Uterus (tissue), 4 donors: ENCODE results near the gene SERPINA6. TPM values are rescaled to one million over a fixed set of nuclear protein-coding genes. Genes with fewer than 3 reads are reported as not detected.
"Not testable (repeated sequence)": the region's sequence is repeated elsewhere in the genome, so short reads cannot be mapped to it uniquely, and the experiment has no call there.

ENCODE experiments used
- DNase-seq, 2 donors: peaks; one replicate each; pipeline ENCODE4 v3.0.0-alpha.2; 2019 to 2020
- H3K27ac ChIP-seq, 2 donors: fragments of 200-600 bp; sonication (generic); 1 replicate in 1 of 2; 2 replicates in 1 of 2; pipeline ENCODE4 v1.5.1; 2016 to 2018
- H3K27me3 ChIP-seq, 2 donors: fragments of 200-600 bp; sonication (generic); one replicate each; pipeline ENCODE4 v1.5.1; 2018 to 2019; ENCODE audit warnings: control low read depth in 1 of 2
- H3K36me3 ChIP-seq, 2 donors: fragments of 200-600 bp; sonication (generic); one replicate each; pipeline ENCODE4 v1.5.1; 2019; ENCODE audit warnings: control low read depth in 1 of 2
- H3K4me1 ChIP-seq, 2 donors: fragments of 200-600 bp; sonication (generic); one replicate each; pipeline ENCODE4 v1.5.1; 2018 to 2019; ENCODE audit warnings: control low read depth in 1 of 2
- H3K4me3 ChIP-seq, 2 donors: fragments of 200-600 bp; sonication (generic); 1 replicate in 1 of 2; 2 replicates in 1 of 2; pipeline ENCODE4 v1.5.1; 2018 to 2019; ENCODE audit warnings: mild to moderate bottlenecking in 1 of 2
- H3K9me3 ChIP-seq, 2 donors: fragments of 200-600 bp; sonication (generic); one replicate each; pipeline ENCODE4 v1.5.1; 2019; ENCODE audit warnings: control low read depth in 1 of 2
- POLR2A ChIP-seq, 2 donors: fragments of 450-650 bp; IDR thresholded peaks; one replicate each; pipeline ENCODE4 v1.6.1; 2016; ENCODE audit warnings: antibody characterized with exemption in 2 of 2, mild to moderate bottlenecking in 1 of 2, moderate library complexity in 1 of 2
- intact Hi-C: fragments of 100-400 bp; cut with DNase I; formaldehyde crosslinking; loops from one replicate; pipeline ENCODE4 v1.15.1; 2023; ENCODE audit warnings: low total_unique reads
- total RNA-seq, 4 donors: library from RNA; depleted of rRNA in 3 of 4; stranded (reverse); fragments of >200 nt in 3 of 4; gene quantifications; one replicate each; pipeline versions ENCODE4 v1.1.0 to v1.2.4, GENCODE V29; 2014 to 2023
- TF ChIP-seq, protein P1 (sequence below), 4 experiments: fragments of 200-600 bp in 2 of 4; fragments of 450-650 bp in 2 of 4; sonication (generic) in 2 of 4; IDR thresholded peaks; one replicate each; pipeline ENCODE4 v1.5.1; 2016 to 2019; ENCODE audit warnings: antibody characterized with exemption in 4 of 4, mild to moderate bottlenecking in 2 of 4, moderate library complexity in 1 of 4
- donor health status: DM: yes; HTN: yes; CAD: no.

Gene SERPINA6
- total RNA-seq, 4 donors from 2014 or later, result 0.76 TPM; not detected in 3

DNA sequence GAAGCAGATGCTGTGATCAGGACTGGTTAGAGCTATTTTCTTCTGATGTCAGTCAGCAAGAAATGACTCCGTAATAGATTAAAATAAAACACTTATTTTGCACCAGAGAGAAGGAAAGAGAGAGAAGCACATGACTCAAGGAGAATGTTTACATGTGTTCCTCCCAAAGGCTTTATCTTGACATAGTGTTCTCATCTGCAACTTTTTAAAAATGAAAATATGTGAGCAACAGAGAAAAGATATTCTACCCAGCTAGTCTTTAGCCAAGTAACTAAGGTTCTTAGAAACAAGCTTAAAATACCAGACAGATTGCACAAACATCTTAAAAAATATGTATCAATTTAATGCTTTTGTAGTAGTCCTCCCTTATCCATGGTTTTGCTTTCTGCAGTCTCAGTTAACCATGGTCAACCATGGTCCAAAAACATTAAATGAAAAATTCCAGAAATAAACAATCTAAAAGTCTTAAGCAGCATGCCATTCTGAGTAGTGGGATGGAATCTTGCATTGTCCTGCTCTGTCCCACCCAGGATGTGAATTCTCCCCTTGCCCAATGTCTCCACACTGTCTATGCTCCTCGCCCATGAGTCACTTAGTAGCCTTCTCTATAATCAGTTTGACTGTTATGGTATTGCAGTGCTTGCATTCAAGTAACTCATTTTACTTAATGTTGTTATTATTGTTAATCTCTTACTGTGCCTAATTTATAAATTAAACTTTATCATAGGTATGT is 40.0 kb downstream of the SERPINA6 start:
- H3K4me1 ChIP-seq, result no peaks in the 10 kb centered on the region
- no peak for DNase-seq
- H3K4me3 ChIP-seq, result no peak overlapping the region
- no peaks in the 10 kb centered on the region for H3K9me3 ChIP-seq
- intact Hi-C loops, result no loop called here
- TF ChIP-seq, protein P1, sequence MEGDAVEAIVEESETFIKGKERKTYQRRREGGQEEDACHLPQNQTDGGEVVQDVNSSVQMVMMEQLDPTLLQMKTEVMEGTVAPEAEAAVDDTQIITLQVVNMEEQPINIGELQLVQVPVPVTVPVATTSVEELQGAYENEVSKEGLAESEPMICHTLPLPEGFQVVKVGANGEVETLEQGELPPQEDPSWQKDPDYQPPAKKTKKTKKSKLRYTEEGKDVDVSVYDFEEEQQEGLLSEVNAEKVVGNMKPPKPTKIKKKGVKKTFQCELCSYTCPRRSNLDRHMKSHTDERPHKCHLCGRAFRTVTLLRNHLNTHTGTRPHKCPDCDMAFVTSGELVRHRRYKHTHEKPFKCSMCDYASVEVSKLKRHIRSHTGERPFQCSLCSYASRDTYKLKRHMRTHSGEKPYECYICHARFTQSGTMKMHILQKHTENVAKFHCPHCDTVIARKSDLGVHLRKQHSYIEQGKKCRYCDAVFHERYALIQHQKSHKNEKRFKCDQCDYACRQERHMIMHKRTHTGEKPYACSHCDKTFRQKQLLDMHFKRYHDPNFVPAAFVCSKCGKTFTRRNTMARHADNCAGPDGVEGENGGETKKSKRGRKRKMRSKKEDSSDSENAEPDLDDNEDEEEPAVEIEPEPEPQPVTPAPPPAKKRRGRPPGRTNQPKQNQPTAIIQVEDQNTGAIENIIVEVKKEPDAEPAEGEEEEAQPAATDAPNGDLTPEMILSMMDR (IDR thresholded peaks at IDR 0.05), result no peak
- no peak for TF ChIP-seq POLR2A (IDR thresholded peaks at IDR 0.05)
- no peaks in the 10 kb centered on the region for H3K27me3 ChIP-seq
- H3K36me3 ChIP-seq, result no peaks in the 10 kb centered on the region
- H3K27ac ChIP-seq, result no peak overlapping the region

DNA sequence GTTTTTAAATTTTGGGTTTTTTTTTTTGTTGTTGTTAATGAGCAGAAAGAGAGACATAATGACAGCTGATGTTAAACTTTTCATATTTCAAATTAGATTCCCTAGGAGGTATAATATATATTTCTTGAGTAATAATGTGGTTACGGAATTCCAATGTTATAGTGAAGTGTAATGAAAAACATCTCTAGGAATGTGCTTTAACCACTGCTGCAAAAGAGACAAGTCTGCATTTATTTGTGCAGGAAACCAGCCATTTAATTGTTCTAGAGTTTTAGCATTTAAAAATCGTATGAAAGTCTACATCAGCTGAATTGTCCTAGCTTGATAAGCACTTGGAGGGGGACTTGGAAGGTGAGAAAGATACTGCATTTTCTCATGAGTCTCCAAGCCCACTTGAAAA is 44.4 kb downstream of the SERPINA6 start:
- H3K4me1 ChIP-seq, result no peaks in the 10 kb centered on the region
- H3K27me3 ChIP-seq, result no peaks in the 10 kb centered on the region
- TF ChIP-seq, protein P1 (IDR thresholded peaks at IDR 0.05), result no peak
- TF ChIP-seq POLR2A (IDR thresholded peaks at IDR 0.05), result no peak
- no peak for DNase-seq
- no peaks in the 10 kb centered on the region for H3K36me3 ChIP-seq
- H3K27ac ChIP-seq, result no peak overlapping the region
- intact Hi-C loops, result no loop called here
- H3K4me3 ChIP-seq, result no peak overlapping the region
- no peaks in the 10 kb centered on the region for H3K9me3 ChIP-seq

- H3K27me3 ChIP-seq, H3K4me1 ChIP-seq, H3K36me3 ChIP-seq, intact Hi-C loops, DNase-seq, H3K4me3 ChIP-seq, H3K9me3 ChIP-seq, H3K27ac ChIP-seq: not testable (repeated sequence)
Observed at GRCh38 chr14:94276898-94277561, 46.1 kb downstream of the SERPINA6 start.

DNA sequence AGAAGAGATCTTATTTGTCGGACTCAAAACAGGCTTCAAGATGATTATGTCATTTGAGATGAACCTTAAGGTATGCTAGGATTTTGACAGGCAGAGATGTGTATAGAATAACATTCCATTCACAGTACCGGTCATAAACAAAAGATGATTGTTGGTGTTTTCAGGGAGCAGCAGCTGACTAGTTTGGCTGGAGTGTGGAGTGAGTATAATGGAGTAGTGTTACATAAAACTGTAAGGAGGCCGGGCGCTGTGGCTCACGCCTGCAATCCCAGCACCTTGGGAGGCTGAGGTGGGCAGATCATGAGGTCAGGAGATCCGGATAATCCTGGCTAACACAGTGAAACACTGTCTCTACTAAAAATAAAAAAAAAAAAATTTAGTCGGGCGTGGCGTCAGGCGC is 54.0 kb downstream of the SERPINA6 start:
- H3K36me3 ChIP-seq, result no peaks in the 10 kb centered on the region
- H3K4me1 ChIP-seq, result no peaks in the 10 kb centered on the region
- H3K4me3 ChIP-seq, result no peak overlapping the region
- intact Hi-C loops, result no loop called here
- no peaks in the 10 kb centered on the region for H3K27me3 ChIP-seq
- no peak for DNase-seq
- no peaks in the 10 kb centered on the region for H3K9me3 ChIP-seq
- no peak for TF ChIP-seq POLR2A (IDR thresholded peaks at IDR 0.05)
- TF ChIP-seq, protein P1 (IDR thresholded peaks at IDR 0.05), result no peak
- H3K27ac ChIP-seq, result no peak overlapping the region

GRCh38 chr14:94268582-94268981 is 54.6 kb downstream of the SERPINA6 start:
- DNase-seq, H3K4me1 ChIP-seq, H3K27me3 ChIP-seq, H3K9me3 ChIP-seq, intact Hi-C loops, H3K27ac ChIP-seq, H3K4me3 ChIP-seq, H3K36me3 ChIP-seq: not testable (repeated sequence)

- Histone ChIP-seq H3K4me1 (no peaks in the 10 kb centered on the region), H3K9me3 (no peaks in the 10 kb centered on the region), H3K36me3 (no peaks in the 10 kb centered on the region), H3K27me3 (no peaks in the 10 kb centered on the region), H3K4me3 (no peak overlapping the region), H3K27ac (no peak overlapping the region)
- DNase-seq, result no peak
- intact Hi-C loops, result no loop called here
- no peak for TF ChIP-seq POLR2A (IDR thresholded peaks at IDR 0.05)
- TF ChIP-seq, protein P1 (IDR thresholded peaks at IDR 0.05), result no peak
Observed at GRCh38 chr14:94267352-94267751, 55.8 kb downstream of the SERPINA6 start.

- H3K27ac ChIP-seq, intact Hi-C loops: not testable (repeated sequence)
Observed at GRCh38 chr14:94264195-94264594, 58.9 kb downstream of the SERPINA6 start.

More at GRCh38 chr14:94264195-94264594, 58.9 kb downstream of the SERPINA6 start:
- not testable (repeated sequence) for DNase-seq, H3K4me1 ChIP-seq, H3K9me3 ChIP-seq, H3K27me3 ChIP-seq, H3K36me3 ChIP-seq, H3K4me3 ChIP-seq
